ENCODE measurements around the gene SERPINA4.

GRCh38 chr14:94571950-94572349 is 10.7 kb downstream of the SERPINA4 start:
- TF ChIP-seq CTCF (conservative IDR thresholded peaks at IDR 0.05 in 1 of 2, IDR thresholded peaks at IDR 0.05 in 1 of 2; ENCODE audit: low read depth in 1 of 2, low read length in 2 of 2) (no peak), EZH2 (IDR thresholded peaks at IDR 0.05; ENCODE audit: low read length, missing control alignments) (no peak)

Measured in fibroblast of lung (primary cell).